ENCODE results near the gene NMT1. TPM values are rescaled to one million over a fixed set of nuclear protein-coding genes. Genes with fewer than 3 reads are reported as not detected.
A peak's percentile ranks its signal among the peaks of the same experiment; 100 is the strongest.

NMT1 gene
- total RNA-seq, 1 experiment from 2014 or later = 173 TPM

DNA sequence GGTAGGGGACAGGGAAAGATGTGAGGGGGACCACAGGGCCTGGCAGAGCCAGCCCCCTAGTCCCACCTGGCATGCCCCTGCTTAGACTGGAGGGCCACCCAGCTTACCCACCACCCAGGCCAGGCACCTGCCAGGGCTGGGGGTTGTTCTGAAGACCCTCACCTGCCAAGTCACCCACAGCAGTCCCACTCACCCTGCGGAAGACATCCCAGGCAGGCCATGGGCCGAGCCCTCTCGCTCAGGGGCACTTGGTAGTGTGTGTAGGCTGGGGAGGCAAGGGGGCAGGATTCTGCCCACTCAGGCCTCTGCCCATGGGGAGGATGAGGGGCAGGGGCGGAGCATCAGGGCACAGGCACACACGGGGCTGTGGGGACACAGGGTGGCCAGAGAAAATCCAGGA lies 67.2 kb downstream of the NMT1 start:
- peak overlapping the region; percentile 89 for H3K27ac ChIP-seq (ENCODE audit: low read depth, low read length)
- ATAC-seq (no peak), DNase-seq (ENCODE audit: low read depth, low spot score) (no peak)
- peaks cover 76 to 89% of the 10 kb centered on the region in 2 experiments for H3K4me1 ChIP-seq (ENCODE audit: control insufficient read depth in 1 of 2, insufficient read depth in 2 of 2, low read length in 2 of 2)
- RAD21 ChIA-PET (ENCODE audit: low non-redundant PET in 1 of 2, low total read pairs in 2 of 2, uncharacterized antibody in 2 of 2, unreplicated experiment in 2 of 2) = interaction anchor here in 1 of 2 experiments (1.0 kb wide), 1 partner anchor 58 kb away, joined by 3 read pairs; no protein-coding TSS in a partner anchor
- H3K4me2 ChIP-seq (ENCODE audit: low read length) = peak overlapping the region; percentile 100
- peak overlapping the region; percentile 82 for H3K9ac ChIP-seq (ENCODE audit: low read length)
- no peaks in the 10 kb centered on the region for H4K20me1 ChIP-seq (ENCODE audit: insufficient read depth)
- H3K9me2 ChIP-seq (ENCODE audit: insufficient read depth) = no peaks in the 10 kb centered on the region
- intact Hi-C loops (cut with micrococcal nuclease) = no loop called here
- no peaks in the 10 kb centered on the region for H3K27me3 ChIP-seq (ENCODE audit: insufficient read depth, low read length)
- BruUV-seq (replicated peaks) = no TSS peak
- peak overlapping the region; percentile 24 to 47 for H3K4me3 ChIP-seq (replicated peaks in 1 of 2; ENCODE audit: low read depth in 1 of 2, low read length in 2 of 2)
- POLR2A ChIA-PET = interaction anchor here (0.9 to 3.2 kb wide), 2 partner anchors 20 to 70 kb away, joined by 3 to 15 read pairs; partner anchors contain the start of gene HEXIM1
- H2AFZ ChIP-seq (ENCODE audit: low read depth, low read length, poor library complexity, severe bottlenecking) = no peak overlapping the region
- no peaks in the 10 kb centered on the region for H3K36me3 ChIP-seq (ENCODE audit: control insufficient read depth in 1 of 2, insufficient read depth in 2 of 2, low read length in 2 of 2)
- H3K9me3 ChIP-seq (ENCODE audit: control insufficient read depth in 1 of 2, insufficient read depth in 1 of 2, low read depth in 1 of 2, low read length in 2 of 2) = no peaks in the 10 kb centered on the region
- H3K79me2 ChIP-seq (ENCODE audit: insufficient read depth, low read length) = peaks cover 70% of the 10 kb centered on the region
- CTCF ChIA-PET = no interaction called here
- TF ChIP-seq SP1 (IDR thresholded peaks at IDR 0.05; ENCODE audit: low read depth) = no peak
- TF ChIP-seq, protein P1, sequence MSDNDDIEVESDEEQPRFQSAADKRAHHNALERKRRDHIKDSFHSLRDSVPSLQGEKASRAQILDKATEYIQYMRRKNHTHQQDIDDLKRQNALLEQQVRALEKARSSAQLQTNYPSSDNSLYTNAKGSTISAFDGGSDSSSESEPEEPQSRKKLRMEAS (IDR thresholded peaks at IDR 0.05) = no peak
- TF ChIP-seq TCF7L2 (IDR thresholded peaks at IDR 0.05; ENCODE audit: borderline replicate concordance, extremely low read depth, insufficient read depth, insufficient read length) = no peak
- no peak for TF ChIP-seq EZH2 (IDR thresholded peaks at IDR 0.05)
- TF ChIP-seq POLR2AphosphoS5 (IDR thresholded peaks at IDR 0.05; ENCODE audit: low read depth, low read length) = no peak
- no peak for TF ChIP-seq ZNF274 (IDR thresholded peaks at IDR 0.05; ENCODE audit: low read depth, low read length)
- TF ChIP-seq EZH2phosphoT487 (IDR thresholded peaks at IDR 0.05; ENCODE audit: borderline replicate concordance) = no peak
- no peak for TF ChIP-seq SRF (IDR thresholded peaks at IDR 0.05; ENCODE audit: low read depth)

DNA sequence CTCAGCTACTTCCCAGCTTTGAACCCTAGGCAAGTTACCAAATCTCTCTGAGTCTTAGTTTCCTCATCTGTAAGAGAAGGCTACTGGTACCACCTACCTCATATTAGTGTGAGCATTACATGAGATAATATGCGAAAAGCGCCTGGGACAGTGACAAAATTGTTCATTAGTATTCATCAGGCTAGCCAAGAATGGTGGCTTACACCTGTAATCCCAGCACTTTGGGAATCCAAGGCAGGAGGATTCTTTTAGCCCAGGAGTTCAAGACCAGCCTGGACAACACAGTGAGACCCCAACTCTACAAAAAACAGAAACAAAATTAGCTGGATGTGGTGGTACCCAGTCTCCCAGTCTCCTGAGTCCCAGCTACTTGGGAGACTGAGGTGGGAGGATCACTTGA lies 67.9 kb downstream of the NMT1 start:
- Histone ChIP-seq H3K9me2 (ENCODE audit: insufficient read depth) (no peaks in the 10 kb centered on the region), H3K27ac (ENCODE audit: low read depth, low read length) (peak overlapping the region; percentile 89), H4K20me1 (ENCODE audit: insufficient read depth) (no peaks in the 10 kb centered on the region), H3K9ac (ENCODE audit: low read length) (peak overlapping the region; percentile 82), H2AFZ (ENCODE audit: low read depth, low read length, poor library complexity, severe bottlenecking) (no peak overlapping the region), H3K4me2 (ENCODE audit: low read length) (peak overlapping the region; percentile 100), H3K4me1 (ENCODE audit: control insufficient read depth in 1 of 2, insufficient read depth in 2 of 2, low read length in 2 of 2) (peaks cover 70 to 83% of the 10 kb centered on the region in 2 experiments), H3K27me3 (ENCODE audit: insufficient read depth, low read length) (no peaks in the 10 kb centered on the region), H3K79me2 (ENCODE audit: insufficient read depth, low read length) (peaks cover 63% of the 10 kb centered on the region), H3K36me3 (ENCODE audit: control insufficient read depth in 1 of 2, insufficient read depth in 2 of 2, low read length in 2 of 2) (no peaks in the 10 kb centered on the region), H3K4me3 (replicated peaks in 1 of 2; ENCODE audit: low read depth in 1 of 2, low read length in 2 of 2) (no peak overlapping the region), H3K9me3 (ENCODE audit: control insufficient read depth in 1 of 2, insufficient read depth in 1 of 2, low read depth in 1 of 2, low read length in 2 of 2) (no peaks in the 10 kb centered on the region)
- ChIA-PET CTCF (interaction anchor here (1.5 kb wide), 1 partner anchor 209 kb away, joined by 3 read pairs; no protein-coding TSS in a partner anchor), POLR2A (interaction anchor here (3.2 kb wide), 1 partner anchor 19 kb away, joined by 15 read pairs; the partner anchor contains the start of gene HEXIM1), RAD21 (ENCODE audit: low non-redundant PET in 1 of 2, low total read pairs in 2 of 2, uncharacterized antibody in 2 of 2, unreplicated experiment in 2 of 2) (interaction anchor here in 1 of 2 experiments (1.0 kb wide), 1 partner anchor 59 kb away, joined by 3 read pairs; no protein-coding TSS in a partner anchor)
- no TSS peak for BruUV-seq (replicated peaks)
- intact Hi-C loops (cut with micrococcal nuclease) = no loop called here
- no peak for ATAC-seq
- no peak for DNase-seq (ENCODE audit: low read depth, low spot score)
- no peak for TF ChIP-seq RAD21 (IDR thresholded peaks at IDR 0.05; ENCODE audit: low read depth)
- TF ChIP-seq ZFX (IDR thresholded peaks at IDR 0.05) = no peak
- TF ChIP-seq, protein P2, sequence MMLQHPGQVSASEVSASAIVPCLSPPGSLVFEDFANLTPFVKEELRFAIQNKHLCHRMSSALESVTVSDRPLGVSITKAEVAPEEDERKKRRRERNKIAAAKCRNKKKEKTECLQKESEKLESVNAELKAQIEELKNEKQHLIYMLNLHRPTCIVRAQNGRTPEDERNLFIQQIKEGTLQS (IDR thresholded peaks at IDR 0.05) = no peak
- no peak for TF ChIP-seq SIN3A (IDR thresholded peaks at IDR 0.05; ENCODE audit: low read depth)
- no peak for TF ChIP-seq CEBPB (IDR thresholded peaks at IDR 0.05; ENCODE audit: low read depth)
- TF ChIP-seq ELF1 (IDR thresholded peaks at IDR 0.05; ENCODE audit: borderline replicate concordance, low read depth) = no peak
- TF ChIP-seq, protein P3, sequence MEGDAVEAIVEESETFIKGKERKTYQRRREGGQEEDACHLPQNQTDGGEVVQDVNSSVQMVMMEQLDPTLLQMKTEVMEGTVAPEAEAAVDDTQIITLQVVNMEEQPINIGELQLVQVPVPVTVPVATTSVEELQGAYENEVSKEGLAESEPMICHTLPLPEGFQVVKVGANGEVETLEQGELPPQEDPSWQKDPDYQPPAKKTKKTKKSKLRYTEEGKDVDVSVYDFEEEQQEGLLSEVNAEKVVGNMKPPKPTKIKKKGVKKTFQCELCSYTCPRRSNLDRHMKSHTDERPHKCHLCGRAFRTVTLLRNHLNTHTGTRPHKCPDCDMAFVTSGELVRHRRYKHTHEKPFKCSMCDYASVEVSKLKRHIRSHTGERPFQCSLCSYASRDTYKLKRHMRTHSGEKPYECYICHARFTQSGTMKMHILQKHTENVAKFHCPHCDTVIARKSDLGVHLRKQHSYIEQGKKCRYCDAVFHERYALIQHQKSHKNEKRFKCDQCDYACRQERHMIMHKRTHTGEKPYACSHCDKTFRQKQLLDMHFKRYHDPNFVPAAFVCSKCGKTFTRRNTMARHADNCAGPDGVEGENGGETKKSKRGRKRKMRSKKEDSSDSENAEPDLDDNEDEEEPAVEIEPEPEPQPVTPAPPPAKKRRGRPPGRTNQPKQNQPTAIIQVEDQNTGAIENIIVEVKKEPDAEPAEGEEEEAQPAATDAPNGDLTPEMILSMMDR (IDR thresholded peaks at IDR 0.05 in 2 of 3, conservative IDR thresholded peaks at IDR 0.05 in 1 of 3; ENCODE audit: borderline replicate concordance in 1 of 3, insufficient read depth in 1 of 3, low read depth in 2 of 3, low read length in 2 of 3) = no peak
- no peak for TF ChIP-seq EZH2 (IDR thresholded peaks at IDR 0.05)
- no peak for TF ChIP-seq POLR2A (IDR thresholded peaks at IDR 0.05; ENCODE audit: borderline replicate concordance, extremely low read depth, insufficient read depth, insufficient read length)
- TF ChIP-seq FOSL1 (IDR thresholded peaks at IDR 0.05; ENCODE audit: low read depth) = no peak
- TF ChIP-seq, protein P1 (IDR thresholded peaks at IDR 0.05) = no peak

Data from HCT116 (cell line).